HFFc6 (cell line): ENCODE results near the gene NFXL1. TPM values are rescaled to one million over a fixed set of nuclear protein-coding genes. Genes with fewer than 3 reads are reported as not detected.
A peak's percentile ranks its signal among the peaks of the same experiment; 100 is the strongest.

Source experiments
- DNase-seq: peaks from one replicate; pipeline ENCODE4 v3.0.0-alpha.2; 2018
- H3K27ac Mint-ChIP-seq: 2 replicates; pipeline ENCODE4 v1.8.0; 2020; ENCODE audit warnings: mild to moderate bottlenecking, mixed read lengths
- H3K27me3 Mint-ChIP-seq: 2 replicates; pipeline ENCODE4 v1.8.0; 2021; ENCODE audit warnings: mild to moderate bottlenecking, moderate library complexity, mixed read lengths; ENCODE audit not compliant: insufficient read depth
- H3K36me3 Mint-ChIP-seq: 2 replicates; pipeline ENCODE4 v1.8.0; 2021; ENCODE audit warnings: low read depth, mixed read lengths
- H3K4me1 Mint-ChIP-seq: 2 replicates; pipeline ENCODE4 v1.8.0; 2020; ENCODE audit warnings: low read depth, mixed read lengths
- H3K4me3 Mint-ChIP-seq: 2 replicates; pipeline ENCODE4 v1.8.0; 2020; ENCODE audit warnings: mild to moderate bottlenecking, moderate library complexity, mixed read lengths
- H3K9me3 Mint-ChIP-seq: 2 replicates; pipeline ENCODE4 v1.8.0; 2020; ENCODE audit warnings: mild to moderate bottlenecking, mixed read lengths
- total RNA-seq, 6 experiments: library from RNA; stranded (reverse); fragmentation: NEBNext Ultra II Directional; extraction: Animal tissue kit (Norgen Biotek cat#: 25700); gene quantifications; 2 replicates in 1 of 6; 3 replicates in 5 of 6; pipeline ENCODE4 v1.2.3, GENCODE V29; 2021
- TF ChIP-seq, protein P1 (sequence below): fragments of 200-600 bp; sonication (generic); IDR thresholded peaks from 2 replicates; pipeline ENCODE4 v1.5.0; 2021; ENCODE audit warnings: antibody characterized with exemption, mild to moderate bottlenecking

Gene NFXL1
- total RNA-seq, 6 experiments from 2014 or later: 8.4 to 10.8 (median 10.0) TPM

DNA sequence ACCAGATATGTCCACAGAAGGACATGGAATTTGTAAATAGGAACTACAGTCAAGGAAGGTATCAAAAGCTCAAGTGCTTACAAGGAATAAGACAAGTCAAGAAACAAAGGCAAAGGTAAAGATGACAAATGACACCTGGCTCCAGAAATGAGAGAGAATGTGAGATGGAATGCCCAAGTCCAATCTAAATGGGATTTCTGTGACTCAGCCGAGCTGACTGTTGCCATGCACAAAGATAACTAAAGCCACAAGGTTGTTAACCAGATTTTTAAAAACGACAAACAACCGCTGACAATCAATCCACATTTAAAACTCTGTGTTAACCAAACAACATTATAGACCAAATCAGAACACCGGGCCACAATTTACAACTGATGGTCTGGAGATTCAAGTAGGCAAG lies 1.1 kb downstream of the NFXL1 start:
- Mint-ChIP-seq H3K27ac (peak overlapping the region; percentile 89), H3K36me3 (peaks cover 35% of the 10 kb centered on the region), H3K4me1 (peaks cover 38% of the 10 kb centered on the region), H3K27me3 (peaks cover 5% of the 10 kb centered on the region), H3K4me3 (peak overlapping the region; percentile 93), H3K9me3 (peaks cover 8% of the 10 kb centered on the region)
- peak; percentile 33 for DNase-seq
- TF ChIP-seq, protein P1, sequence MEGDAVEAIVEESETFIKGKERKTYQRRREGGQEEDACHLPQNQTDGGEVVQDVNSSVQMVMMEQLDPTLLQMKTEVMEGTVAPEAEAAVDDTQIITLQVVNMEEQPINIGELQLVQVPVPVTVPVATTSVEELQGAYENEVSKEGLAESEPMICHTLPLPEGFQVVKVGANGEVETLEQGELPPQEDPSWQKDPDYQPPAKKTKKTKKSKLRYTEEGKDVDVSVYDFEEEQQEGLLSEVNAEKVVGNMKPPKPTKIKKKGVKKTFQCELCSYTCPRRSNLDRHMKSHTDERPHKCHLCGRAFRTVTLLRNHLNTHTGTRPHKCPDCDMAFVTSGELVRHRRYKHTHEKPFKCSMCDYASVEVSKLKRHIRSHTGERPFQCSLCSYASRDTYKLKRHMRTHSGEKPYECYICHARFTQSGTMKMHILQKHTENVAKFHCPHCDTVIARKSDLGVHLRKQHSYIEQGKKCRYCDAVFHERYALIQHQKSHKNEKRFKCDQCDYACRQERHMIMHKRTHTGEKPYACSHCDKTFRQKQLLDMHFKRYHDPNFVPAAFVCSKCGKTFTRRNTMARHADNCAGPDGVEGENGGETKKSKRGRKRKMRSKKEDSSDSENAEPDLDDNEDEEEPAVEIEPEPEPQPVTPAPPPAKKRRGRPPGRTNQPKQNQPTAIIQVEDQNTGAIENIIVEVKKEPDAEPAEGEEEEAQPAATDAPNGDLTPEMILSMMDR: no peak

DNA sequence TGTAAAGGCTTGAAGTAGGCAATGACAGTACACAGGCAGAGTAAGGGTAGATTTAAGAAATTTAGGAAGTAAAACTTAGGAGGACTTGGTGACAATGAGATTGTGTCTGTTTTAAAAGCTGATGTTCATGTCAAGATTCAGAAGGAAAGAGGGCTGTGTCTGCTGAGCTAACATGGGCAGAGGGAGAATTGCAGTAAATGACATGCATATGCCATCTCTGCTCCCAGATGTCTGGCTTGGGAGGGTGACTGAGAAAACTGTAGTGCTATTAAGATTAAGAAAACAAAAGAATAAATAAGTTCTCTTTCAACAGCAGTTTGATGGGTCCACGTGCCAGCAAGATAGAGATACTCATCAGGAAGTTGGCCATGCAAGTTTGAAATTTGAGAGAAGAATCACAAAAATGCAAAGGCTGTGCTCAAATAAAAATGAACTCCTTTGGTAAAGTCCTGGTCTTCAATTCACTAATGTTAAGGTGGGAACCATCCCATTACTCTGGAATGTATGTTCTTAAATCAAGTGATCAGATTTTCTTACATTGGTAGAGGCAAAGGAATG lies 7.2 kb downstream of the NFXL1 start:
- H3K36me3 Mint-ChIP-seq: peaks cover 30% of the 10 kb centered on the region
- DNase-seq: no peak
- no peaks in the 10 kb centered on the region for H3K9me3 Mint-ChIP-seq
- TF ChIP-seq, protein P1: no peak
- no peak overlapping the region for H3K4me3 Mint-ChIP-seq
- H3K27me3 Mint-ChIP-seq: no peaks in the 10 kb centered on the region
- H3K27ac Mint-ChIP-seq: peak overlapping the region; percentile 72
- peaks cover 34% of the 10 kb centered on the region for H3K4me1 Mint-ChIP-seq

DNA sequence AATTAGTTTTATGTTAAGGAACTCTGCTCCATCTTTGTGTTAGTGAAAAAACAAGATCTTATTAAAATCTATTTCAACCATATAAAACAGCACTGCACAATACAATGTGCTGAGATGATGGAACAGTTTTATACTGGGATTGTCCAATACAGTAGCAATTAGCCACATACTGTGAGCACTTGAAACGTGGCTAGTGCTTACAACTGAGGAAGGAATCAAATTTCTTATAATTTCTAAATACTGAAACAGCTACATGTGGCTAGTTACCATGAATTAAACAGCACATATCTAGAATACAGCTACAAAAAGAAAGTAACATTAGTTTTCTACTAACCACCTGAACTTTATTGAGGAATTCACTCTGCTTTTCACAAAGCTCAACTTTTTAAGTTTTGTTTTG lies 14.7 kb downstream of the NFXL1 start:
- Mint-ChIP-seq H3K27ac (no peak overlapping the region), H3K9me3 (no peaks in the 10 kb centered on the region), H3K4me1 (no peaks in the 10 kb centered on the region), H3K4me3 (no peak overlapping the region), H3K36me3 (peaks cover 15% of the 10 kb centered on the region; the same call in 1 of the 2 replicates), H3K27me3 (no peaks in the 10 kb centered on the region)
- TF ChIP-seq, protein P1: no peak
- no peak for DNase-seq

DNA sequence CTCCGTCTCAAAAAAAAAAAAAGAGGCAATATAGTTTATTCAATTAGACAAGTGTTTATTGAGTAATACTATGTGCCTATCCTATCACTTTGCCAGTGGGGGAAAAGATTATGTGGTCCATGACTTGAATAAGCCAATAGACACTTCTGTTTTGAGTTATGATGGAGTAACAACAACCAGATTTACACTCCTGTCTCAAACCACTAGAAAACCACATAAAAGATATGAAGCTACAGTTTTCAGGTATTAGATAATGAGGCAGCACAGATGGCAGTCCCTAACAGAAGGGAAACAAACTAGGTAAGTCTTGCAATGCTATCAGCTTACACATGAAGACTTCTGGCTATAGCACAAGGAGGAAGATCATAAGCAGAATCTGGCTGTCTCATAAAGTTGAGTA lies 22.5 kb downstream of the NFXL1 start:
- Mint-ChIP-seq H3K27me3 (no peaks in the 10 kb centered on the region), H3K4me1 (no peaks in the 10 kb centered on the region), H3K27ac (no peak overlapping the region), H3K36me3 (peaks cover 32% of the 10 kb centered on the region), H3K4me3 (no peak overlapping the region), H3K9me3 (no peaks in the 10 kb centered on the region)
- DNase-seq: no peak
- TF ChIP-seq, protein P1: no peak

DNA sequence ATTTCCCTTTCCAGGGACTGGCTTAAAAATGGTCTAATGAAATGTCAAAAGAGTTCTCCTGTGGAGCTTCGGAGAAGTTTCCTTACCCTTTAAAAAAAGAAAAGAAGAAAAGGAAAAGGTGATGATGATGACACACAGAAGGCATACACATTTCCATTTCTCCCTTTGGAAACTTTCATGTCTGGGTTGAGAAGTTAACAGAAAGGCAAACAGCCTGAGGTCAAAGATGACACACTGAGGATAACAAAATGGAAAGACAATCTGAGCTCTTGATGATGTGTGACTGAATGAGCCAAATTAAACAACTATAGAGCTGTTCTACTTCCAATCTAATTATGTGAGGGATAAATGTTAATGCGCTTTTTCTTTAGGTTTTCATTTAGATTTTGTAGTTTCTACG lies 32.2 kb downstream of the NFXL1 start:
- TF ChIP-seq, protein P1: no peak
- DNase-seq: no peak
- H3K4me3 Mint-ChIP-seq: no peak overlapping the region
- H3K27ac Mint-ChIP-seq: peak overlapping the region; percentile 68
- H3K36me3 Mint-ChIP-seq: peaks cover 24% of the 10 kb centered on the region
- H3K9me3 Mint-ChIP-seq: no peaks in the 10 kb centered on the region
- H3K4me1 Mint-ChIP-seq: peaks cover 9% of the 10 kb centered on the region
- no peaks in the 10 kb centered on the region for H3K27me3 Mint-ChIP-seq

DNA sequence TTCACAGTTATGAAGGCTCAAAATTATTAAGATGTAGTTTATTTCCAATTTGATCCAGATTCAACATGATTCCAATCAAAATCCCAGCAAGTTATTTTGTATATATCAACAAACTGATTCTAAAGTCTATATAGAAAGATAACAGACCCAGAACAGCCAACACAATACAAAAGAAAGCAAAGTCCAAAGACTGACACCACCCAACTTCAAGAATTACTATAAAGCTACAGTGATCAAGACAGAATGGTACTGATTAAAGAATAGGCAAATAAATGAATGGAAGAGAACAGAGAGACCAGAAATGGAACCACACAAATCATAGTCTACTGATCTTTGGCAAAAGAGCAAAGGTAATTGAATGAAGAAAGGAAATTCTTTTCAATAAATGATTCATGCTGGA lies 34.9 kb downstream of the NFXL1 start:
- Mint-ChIP-seq H3K9me3 (no peaks in the 10 kb centered on the region), H3K4me3 (no peak overlapping the region), H3K27me3 (no peaks in the 10 kb centered on the region), H3K27ac (no peak overlapping the region), H3K36me3 (peaks cover 43% of the 10 kb centered on the region), H3K4me1 (peaks cover 19% of the 10 kb centered on the region)
- no peak for DNase-seq
- TF ChIP-seq, protein P1: no peak
